Effector CD8-positive, alpha-beta T cell (primary cell): Measurements from ENCODE around the gene NOX3.
"Not testable (repeated sequence)": the region's sequence is repeated elsewhere in the genome, so short reads cannot be mapped to it uniquely, and the experiment has no call there.

ENCODE experiments used
- DNase-seq: peaks from one replicate; lab custom pipeline; 2025; lab: John Stamatoyannopoulos, UW
- total RNA-seq, 4 experiments: gene quantifications; one replicate each; lab custom pipeline; 2026; lab: John Stamatoyannopoulos, UW

Gene NOX3, protein sequence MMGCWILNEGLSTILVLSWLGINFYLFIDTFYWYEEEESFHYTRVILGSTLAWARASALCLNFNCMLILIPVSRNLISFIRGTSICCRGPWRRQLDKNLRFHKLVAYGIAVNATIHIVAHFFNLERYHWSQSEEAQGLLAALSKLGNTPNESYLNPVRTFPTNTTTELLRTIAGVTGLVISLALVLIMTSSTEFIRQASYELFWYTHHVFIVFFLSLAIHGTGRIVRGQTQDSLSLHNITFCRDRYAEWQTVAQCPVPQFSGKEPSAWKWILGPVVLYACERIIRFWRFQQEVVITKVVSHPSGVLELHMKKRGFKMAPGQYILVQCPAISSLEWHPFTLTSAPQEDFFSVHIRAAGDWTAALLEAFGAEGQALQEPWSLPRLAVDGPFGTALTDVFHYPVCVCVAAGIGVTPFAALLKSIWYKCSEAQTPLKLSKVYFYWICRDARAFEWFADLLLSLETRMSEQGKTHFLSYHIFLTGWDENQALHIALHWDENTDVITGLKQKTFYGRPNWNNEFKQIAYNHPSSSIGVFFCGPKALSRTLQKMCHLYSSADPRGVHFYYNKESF
- total RNA-seq, result 0 reads per million in 4 experiments

DNA sequence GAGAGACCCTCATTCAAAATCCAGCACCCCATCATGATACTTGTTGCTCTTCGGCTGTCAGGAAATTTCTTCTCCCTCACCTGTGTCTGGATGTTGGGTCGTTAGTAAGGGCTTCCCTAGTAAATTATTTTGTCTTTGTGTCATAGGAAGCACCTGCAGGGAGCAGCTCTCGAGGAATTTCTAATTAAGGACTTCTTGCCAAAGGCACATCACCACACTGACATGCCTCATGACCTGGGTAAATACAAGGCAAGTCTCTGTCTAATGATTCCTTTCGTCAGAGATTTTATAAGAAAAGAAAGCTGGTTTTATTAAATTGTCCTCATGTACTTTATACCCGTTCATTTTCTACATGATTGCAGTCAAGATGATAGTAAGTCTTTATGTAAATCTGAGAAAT, at the start of gene NOX3:
TSS of gene NOX3 (minus strand) at position 74 of the 400 bp plus-strand sequence. CDS start at position 35, 39 bp downstream.
- no peak for DNase-seq

DNA sequence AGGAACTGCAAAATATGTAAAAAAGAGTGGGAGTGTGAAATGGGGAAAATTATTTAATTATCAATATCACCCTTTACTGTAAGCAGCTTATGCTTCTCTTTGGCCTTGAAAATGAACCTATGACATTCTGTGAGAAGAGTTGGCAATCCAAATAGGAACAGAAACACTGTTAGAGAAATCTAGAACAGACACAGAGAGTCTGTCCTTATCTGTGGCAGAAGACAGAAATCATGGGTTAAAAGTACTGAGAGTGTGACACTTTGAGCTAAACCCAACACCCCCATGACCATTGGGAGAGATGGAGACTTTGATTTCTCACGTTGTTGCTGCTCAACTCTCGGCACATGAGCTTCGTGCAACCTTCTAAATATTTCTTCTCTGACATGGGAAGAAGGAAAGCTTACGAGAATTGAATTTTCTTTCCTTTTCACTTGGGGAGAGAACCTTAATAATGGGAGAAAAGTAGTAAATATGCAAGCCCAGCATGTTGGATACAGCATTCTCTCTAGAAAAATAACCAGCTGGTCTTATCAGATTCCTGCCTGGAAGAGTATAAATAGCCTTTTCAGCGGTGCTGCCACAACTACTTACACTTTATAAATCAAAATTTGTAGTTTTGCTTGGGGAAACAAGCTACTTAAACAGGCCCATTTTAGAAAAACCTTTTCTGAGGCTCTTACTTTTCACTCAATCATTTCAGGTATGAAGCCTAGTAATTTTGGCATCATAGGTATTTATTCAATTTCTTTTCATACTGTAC, 49.4 kb upstream of the NOX3 start:
- DNase-seq, result no peak

DNA sequence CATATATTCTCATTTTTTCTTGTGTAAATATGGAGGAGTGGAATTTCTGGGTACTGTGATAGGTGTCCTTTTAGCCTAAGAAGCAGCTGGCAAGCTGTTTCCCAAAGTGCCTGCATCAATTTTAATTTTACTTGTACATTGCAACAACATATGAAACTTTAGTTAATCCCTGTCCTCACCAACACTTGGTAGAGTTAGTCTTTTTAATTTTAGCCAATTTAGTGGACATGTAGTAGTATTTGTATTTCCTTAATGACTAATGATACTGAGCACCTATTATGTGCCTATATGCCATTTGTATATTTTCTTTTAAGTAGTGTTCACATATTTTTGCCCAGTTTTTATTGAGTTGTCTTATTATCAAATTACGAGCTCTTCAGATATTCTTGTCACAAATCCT, 46.8 kb upstream of the NOX3 start:
- DNase-seq, result no peak

DNA sequence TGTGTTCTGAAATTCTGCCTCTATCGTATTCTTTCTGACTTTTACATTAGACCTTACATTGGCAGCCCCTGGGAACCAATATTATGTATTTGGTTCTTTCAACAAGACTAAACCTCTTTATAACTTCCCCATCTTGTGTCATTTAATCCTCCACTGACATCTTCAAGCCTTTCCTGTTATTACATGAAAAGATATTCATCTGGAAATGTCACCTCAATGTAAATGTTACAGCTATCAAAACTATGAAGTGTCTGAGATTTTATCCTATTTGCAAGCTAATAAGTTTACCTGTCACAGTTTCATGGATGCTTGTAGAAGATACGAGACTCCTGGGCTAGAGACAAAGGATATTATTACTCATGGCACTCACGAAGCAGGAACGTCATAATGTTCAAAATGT, 43.9 kb upstream of the NOX3 start:
- DNase-seq, result no peak

DNA sequence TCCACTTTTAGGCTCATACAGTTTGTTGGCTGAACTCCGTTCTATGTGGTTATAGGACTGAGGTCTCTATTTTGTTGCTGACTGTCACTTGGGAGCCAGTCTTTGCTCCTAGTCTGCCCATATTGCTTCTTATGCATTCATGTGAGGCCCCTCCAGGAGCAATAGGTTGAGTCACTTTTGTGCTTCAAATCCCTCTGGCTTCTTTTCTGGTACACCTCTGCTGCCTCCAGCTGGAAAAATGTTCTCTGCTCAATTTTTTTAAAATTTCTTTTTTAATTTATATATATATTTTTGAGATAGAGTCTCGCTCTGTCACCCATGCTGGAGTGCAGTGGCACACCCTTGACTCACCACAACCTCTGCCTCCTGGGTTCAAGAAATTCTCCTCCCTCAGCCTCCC, 42.7 kb upstream of the NOX3 start:
- DNase-seq, result no peak

DNA sequence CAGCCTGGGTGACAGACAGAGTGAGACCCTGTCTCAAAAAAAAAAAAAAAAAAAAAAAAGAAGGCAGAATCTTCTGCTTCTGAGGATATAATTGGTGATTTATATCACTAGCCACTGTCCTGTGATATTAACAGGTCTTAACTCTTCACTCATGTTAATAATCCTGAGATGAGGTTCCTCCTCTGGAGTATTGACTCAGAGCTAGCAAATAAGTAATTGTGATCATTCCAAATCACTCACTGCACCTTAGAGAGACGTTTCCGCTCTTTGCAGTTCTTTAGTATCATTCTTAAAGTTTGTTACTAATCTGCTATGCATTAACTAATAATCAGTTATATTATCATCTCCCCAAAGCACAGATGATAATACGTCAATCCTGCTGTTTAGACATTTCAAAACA, 41.6 kb upstream of the NOX3 start:
- no peak for DNase-seq

DNA sequence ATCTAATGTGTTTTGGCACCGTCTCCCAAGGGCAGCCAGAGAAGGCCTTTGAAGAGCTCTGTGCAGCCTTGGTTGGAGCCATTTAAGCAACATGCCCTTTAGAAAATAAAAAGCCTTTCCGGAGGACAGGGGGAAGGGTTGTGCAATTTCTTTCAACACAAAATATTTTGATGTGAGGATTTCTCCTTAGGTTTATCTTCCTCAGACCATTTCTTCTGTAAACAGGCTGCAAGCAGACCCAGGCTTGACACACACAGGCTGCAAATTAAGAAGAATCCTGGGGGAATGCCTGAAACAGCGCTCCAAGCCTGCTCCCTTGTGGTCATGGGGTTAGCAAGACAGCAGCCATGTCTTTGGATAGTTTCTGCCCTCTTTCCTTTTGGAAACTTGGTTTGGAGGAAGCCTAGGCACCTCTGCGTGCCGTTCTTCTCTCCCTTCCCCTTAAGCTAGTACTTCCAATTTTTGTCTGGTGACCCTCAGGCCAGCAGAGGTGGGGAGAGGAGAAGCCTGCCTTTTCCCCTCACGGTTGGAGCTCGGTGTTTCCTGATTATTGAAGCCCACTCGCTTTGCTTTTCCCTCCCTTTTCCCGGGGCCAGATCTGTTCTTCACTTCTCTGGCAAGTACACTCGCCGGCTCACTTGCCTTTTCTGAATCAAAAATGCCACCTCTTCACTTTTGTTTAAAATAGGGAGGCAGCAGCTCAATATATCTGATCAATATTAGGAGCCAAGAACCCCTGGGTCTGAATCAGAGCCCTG, 39.6 kb upstream of the NOX3 start:
- no peak for DNase-seq

DNA sequence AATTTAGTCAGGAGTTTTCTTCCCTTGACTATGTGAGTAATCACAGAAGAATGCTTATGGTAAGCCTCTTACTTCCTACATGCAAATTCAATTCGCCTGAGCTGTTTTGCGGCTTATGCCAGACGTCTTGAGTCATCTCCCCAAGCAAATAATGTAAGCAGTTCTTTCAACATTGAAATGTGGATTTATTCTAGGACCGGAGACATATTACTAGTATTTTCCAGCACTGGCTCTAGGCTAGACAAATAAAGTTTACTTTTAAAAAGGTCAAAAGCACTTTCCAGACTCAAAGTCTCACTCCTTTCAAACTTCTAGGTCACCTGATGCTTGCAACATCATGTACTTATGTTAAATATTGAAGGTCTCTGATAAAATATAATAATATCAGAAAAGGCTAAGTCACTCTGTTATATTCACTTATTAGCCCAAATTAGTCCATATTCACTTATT, 38.1 kb upstream of the NOX3 start:
- no peak for DNase-seq

DNA sequence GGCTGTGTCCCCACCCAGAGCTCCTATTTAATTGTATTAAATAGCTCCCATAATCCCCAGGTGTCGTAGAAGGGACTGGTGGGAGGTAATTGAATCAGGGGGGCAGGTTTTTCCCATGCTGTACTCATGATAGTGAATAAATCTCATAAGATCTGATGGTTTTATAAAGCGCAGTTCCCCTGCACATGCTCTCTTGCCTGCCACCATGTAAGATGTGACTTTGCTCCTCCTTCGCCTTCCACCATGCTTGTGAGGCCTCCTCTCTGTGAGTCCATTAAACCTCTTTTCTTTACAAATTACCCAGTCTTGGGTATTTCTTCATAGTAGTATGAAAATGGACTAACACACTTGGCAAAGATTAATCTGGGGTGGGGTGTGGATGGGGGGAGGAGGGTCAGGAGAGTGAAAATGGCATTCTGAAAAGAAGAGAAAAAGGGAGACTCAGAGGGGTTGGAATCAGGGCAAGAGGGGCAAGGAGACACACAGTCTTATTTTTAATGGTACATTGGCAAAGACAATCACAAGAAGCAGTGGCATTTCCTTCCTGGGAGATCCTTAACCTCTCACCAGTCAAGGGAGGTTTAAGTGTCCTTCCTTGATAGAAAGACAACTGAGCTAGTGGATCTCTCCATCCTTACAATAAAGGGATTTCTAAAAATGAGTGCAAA, 37.5 kb upstream of the NOX3 start:
- no peak for DNase-seq

DNA sequence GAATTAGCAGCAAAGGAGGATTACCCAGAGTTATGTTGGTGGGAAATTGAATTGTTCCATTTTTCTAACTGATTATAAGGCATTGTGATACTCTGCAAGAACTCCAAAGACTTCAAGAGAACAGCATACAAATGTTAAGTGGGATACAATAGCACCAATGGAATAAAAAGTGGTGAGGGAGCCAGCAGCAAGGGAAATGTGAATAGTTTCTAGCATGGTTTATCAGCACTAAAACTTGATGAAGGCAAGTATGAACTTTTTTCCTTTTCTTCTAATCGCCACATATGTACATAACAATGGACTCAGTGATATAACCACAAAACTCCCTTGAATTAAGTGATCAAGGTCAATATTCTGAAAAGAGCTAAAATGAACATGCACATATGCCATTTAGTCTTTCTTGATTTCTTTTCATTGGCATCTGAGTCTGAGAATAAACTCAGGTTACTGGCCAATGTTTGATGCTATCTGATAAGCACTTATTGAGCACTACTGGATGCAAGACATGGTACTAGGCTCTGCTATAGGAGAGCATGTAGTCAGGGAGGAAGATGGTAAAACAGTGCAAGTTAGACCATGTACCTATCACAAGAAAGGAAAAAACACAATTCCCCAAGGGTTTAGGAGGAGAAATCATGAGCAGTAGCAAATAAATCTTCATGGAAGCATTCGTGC, 36.6 kb upstream of the NOX3 start:
- DNase-seq, result no peak

DNA sequence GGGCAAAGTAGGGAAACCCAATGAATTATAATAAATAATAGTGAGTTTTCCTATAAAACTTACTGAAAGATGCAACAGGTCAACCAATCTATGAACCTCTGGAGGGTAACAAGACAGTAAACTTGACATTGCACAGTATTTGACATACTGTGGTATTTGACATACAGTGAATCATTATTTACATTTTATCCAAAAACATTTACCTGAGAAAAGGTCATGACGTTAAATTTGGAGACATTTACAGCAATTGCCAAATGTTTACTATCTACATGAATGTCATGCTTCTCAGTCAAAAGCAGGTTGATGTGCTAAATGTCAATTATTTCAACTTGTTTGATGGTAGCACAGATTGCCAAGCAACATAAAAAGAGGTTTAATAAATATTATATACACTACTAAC, 35.8 kb upstream of the NOX3 start:
- DNase-seq, result no peak

DNA sequence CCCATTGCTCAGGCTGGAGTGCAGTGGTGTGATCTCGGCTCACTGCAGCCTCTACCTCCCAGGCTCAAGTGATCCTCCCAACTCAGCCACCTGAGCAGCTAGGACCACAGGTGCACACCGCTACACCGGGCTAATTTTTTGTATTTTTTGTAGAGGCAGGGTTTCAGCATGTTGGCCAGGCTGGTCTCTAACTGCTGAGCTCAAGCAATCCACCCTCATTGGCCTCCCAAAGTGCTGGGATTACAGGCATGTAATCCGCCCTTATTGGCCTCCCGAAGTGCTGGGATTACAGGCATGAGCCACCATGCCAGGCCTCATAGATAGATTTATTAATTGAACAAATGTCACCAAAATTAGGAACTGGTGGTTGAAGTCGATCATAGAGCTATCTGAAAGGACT, 32.6 kb upstream of the NOX3 start:
- not testable (repeated sequence) for DNase-seq

DNA sequence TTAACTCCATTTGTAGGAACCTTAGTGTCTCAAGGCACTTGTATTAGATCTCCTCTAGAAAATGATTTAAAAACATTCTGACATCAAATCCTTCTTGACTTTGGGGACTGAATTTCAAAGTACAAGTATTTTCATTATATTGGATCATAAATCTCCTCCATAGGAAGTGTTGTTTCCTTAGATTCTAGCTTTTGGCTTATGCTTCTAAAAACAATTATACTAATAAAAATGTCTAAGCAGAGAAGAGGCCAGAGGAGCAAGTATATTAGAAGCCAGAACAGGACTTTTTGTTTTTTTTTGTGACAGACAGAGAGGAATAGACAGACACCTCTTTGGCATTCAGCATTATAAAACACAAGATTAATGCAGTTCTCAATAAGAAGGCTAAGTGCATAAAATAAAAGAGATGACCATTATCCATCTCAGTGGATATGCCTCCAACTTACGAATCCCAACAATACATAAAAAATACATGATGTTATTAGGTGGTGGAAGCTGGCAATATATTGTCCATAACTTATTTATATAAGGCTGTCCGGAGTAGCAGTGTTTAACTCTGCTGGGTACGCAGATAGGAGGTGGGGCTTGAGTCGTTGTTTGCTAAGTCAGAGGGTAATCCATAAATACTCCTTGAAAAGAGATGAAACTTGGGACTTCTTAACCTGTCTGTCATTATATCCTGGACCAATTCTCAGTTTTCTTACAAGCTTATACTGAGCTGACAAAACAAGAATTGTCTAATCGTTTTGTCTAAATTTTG, 31.9 kb upstream of the NOX3 start:
- no peak for DNase-seq

DNA sequence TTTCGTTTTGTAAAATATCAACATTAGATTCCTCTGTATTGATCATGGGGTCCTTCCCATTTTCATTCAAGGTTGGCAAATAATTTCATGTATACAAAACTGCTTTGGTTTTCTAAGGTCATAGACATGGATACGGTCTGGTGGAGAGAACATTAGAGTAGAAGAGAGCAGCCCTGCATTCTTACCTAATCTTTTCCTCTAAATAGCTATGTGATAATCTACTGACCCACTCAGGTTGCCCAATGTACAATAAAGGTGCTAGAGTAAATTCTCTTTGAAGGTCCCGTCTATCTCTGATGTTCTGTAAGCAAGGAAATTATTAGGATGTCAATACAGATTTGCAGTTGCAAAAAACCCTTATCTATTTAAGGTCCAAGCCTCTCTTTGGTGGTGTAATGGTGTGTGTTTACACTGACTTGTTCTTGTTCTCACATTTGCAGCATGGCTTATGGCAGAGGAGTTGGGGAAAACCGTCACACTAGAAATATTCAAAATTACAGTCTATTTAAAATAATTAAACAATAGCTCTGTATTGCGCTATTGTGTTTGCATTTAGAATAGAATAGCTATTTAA, 31.2 kb upstream of the NOX3 start:
- DNase-seq, result no peak

DNA sequence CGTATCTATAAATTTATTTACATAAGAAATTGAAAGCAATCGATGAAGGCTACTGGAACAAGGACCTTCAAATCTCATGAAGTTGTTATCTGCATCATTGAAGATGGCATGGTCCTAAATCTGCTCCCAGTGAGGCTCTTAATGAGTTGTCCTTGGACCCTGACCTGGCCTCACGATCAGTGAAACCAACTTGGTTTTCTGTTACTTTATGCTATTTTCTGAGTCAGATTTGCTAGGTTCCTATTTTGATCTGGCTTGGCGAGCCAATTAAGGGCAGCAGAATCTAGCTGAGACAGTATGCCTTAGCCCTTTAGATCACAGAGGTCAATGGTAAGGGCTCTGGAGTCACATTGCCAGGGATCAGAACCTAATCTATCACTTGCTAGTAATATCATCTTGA, 30.1 kb upstream of the NOX3 start:
- no peak for DNase-seq

DNA sequence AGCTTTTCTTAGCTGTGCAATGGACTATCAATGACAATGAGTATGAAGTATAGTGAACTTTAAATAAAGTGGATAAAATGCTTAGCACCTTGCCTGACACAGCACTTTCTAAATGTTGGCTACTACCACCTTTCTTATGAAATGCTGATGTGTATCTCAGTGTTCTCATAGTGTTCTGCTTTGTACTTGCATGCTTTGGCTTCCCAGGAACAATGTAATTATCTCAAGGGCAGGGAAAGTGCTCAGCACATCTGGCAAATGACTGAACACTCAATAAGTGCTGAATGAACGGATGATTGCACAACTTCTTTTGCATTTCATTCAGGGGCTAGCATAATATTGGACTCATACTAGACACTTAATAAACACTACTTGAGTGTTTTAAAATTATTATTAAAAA, 28.2 kb upstream of the NOX3 start:
- no peak for DNase-seq

DNA sequence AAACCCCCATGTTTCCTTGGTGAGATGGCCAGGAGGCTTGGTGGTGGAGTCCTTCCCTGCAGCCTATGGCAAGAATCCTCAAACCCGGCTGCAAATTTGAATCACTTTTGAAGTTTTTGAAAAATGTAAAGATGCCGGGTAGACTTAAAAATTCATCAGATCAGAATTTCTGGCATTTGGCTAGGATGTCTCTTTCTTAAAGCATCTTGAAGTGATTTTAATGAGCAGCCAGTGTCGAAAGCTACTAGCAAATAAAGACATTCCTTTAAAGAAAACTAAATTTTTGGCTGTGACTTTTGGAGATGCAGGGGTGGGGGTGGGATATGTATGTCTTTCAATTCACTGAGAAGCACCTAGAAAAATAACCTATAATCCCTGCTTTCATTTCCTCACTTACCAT, 25.6 kb upstream of the NOX3 start:
- no peak for DNase-seq

DNA sequence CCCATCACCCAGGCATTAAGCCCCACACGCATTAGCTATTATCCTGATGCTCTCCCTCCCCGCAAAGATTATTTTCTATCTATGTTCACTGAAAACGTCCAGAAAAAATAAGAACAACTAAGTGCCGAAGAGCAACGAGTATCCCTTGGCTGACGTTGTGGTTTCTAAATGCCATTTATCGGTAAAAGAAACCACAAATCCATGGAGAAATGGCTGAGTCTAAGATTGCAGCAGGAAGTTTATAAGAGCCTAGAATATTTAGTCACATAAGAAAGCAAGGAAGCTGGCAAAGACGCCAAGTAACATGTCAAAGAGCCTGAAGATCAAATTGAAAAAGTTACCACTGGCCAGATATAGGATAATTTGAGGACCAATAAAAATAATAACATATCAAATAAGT, 18.1 kb upstream of the NOX3 start:
- DNase-seq, result no peak

DNA sequence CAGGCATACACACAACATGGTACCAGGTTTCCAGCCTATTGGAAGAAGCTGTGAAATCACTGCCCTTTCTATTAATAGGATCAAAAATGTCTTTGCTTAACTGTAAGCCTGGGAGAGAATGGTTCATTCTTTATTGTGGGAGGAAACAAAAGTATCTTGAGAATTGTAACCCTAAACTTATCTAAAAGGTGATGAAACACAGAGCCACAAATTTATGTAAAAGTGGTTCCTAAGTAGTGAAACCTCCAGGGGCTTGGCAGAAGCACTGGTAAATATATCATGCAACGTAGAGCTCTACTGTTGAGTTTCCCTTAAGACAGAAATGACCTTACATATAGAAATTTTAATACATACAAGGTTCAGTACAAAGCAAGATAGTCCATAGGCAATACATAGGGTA, 17.2 kb upstream of the NOX3 start:
- no peak for DNase-seq
